HG03432 (cell line): Measurements from ENCODE around the gene EIF4G1.

Experiments
- ATAC-seq: cut with Tn5 transposase; IDR thresholded peaks from one replicate; pipeline ENCODE4 v1.9.1; 2021; ENCODE audit warnings: mild to moderate bottlenecking, moderate library complexity; ENCODE audit not compliant: unreplicated experiment

EIF4G1 gene

DNA sequence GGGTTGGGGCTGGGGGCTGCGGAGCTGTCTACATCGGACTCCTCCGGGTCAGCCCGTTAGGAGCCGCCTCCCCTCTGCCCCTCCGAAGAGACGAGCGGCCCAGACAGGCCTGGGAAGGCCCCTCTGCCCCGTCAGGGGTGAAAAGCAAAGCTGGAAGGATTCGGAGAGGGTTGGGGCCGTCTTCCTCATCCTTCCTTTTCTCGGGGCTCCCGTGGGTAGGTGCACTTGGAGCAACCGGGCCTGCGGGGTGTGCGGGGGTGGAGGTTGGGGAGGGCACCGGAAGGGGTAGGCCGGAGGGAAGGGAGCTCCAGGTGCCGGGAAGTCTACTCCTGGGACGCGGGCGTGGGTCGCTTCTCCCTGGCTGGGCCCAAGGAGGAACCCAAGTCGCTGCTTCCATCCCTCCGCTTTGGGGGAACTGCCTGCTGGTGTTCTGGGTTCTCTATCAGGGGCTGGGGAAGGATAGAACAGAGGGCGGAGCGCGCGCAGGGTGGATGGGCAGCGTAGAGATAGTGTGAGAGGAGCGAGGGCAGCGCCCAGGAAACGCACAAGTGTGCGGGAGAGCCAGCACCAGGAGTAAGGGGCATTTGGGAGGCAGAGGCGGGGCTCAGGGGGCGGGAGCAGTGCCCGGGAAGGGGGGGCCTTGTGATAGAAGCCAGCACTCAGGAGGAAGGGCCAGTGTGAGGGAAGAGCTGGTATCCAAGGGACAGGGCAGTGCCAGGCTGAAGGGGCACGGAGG is 47.7 kb downstream of the EIF4G1 start:
- peak; percentile 8 for ATAC-seq

DNA sequence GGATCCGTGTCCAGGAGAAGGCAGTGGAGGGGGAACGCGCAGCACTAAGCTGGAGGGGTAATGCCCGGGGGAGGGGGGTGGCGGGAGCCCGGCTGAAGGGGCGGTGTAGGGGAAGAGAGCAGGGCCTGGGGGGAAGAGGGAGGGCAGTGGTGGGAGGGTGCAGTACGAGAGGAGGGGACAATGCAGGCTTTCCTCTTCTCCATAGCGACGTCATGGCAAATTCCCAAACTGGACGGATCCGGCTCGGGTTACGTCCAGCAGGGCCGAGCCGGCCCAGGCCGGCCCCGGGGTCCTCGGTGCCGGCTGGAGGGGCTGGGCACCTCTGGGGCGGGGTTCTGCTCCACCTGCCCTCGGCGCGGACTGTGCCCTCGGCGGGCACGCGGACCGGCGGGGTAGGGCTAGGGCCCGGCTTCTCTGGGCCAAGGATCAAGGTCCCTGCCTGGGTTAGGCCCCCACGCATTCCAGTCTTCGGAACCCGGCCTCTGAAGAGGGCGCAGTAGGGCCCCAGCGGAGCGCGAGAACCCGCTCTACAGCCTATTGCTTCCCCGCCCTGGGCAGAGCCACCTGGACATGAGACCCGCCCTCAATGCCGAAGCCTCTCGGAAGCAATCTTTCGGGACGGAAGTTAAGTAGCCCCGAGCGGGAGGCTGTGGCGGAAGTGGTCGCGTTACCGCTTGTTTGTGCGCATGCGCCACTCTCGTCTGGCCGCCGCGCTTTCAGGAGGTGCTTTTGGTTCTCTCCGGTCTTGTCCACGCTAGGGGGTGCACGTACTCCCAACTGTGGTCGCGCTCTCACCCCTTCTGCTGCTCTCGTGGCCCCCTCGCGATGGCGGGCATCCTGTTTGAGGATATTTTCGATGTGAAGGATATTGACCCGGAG is 48.5 kb downstream of the EIF4G1 start:
- ATAC-seq = peak; percentile 85

DNA sequence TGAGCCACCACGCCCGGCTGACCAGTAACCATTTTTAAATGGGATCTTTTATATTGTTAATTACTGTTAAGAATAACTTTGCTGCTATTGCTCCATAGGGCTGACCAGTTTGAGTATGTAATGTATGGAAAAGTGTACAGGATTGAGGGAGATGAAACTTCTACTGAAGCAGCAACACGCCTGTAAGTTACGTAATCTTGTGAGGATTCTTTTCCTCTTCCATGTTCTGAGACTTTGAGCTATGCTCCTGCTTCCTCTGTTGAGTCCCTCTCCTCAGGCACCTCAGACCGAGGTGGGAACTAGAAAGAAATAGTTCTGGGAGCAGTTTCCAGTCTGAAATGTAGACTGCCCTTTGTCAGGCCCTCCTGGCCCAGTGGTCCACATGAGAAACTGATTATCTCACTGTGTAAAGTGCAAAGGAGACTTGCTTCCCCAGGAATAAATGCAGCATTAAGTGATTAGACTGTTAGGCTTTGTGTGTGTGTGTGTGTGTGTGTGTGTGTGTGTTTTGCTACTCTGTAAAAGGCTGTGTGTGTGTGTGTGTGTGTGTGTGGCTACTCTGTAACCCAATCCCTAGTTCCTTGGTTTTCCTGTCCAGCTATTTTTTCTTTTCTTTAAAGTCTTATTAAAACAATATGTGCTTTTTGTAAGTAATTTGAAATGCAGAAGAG is 52.3 kb downstream of the EIF4G1 start:
- no peak for ATAC-seq

DNA sequence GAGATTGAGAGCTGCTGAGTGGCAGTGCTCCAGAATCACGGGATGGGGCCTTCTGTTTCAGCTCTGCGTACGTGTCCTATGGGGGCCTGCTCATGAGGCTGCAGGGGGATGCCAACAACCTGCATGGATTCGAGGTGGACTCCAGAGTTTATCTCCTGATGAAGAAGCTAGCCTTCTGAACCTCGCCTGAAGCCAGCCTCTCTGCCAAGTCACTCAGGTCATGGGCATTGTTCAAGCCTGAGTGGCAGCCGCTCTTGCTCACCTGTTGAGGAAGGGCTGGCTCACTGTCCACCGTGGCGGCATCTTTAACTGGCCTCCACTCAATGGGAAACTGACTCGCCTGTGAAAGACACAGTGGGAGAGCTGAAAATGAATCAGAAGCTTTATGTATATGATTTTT is 53.7 kb downstream of the EIF4G1 start:
- no peak for ATAC-seq

DNA sequence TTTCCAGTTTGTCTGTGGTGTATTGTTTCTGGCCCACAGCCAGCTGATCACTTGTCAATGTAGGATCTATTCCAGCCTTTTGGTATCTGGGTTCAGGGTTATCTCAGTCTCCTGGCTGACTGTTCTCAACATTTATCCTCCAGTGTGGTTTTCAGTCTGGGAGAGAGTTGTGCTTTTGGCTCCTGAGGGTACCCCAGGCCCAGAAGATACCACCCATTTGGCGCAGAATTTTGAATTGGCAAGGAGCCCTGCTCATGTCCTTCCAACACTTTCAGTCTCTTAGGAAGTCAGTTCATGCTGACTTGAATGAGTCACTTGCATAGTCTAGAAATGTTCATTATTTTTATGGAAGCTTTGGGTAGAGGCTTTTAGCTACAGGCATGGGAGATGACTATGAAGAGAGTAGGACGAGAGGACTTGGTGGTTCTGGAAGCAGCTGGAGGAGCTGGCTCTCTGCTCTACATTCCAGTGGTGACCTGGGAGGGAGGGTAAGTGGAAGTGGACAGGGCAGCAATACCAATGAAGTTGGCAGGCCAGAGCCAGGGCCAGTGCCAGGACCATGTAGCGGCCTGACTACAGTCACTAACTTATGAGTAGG is 54.3 kb downstream of the EIF4G1 start:
- ATAC-seq = no peak

DNA sequence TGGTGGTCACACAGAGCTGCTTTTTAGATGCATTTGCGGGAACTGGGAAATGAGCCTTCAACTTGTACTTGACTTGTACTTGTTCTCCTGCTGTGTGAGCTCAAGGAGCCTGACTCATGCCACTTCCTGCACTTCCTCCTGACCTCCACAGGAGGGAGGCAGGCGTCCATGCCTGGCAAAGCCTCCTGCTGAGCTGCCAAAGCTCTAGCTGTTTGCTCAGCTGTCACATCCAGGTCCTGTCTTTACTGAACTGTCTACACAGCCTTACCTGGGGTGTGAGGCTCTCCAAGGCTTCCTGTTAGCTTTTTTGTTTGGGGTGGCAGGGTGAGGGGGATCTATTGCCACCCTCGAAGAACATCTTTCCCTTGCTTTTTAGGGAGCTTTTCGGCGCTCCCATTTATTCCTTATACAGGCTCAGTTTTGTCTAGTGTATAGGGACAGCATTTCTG is 57.2 kb downstream of the EIF4G1 start:
- ATAC-seq = peak; percentile 74

DNA sequence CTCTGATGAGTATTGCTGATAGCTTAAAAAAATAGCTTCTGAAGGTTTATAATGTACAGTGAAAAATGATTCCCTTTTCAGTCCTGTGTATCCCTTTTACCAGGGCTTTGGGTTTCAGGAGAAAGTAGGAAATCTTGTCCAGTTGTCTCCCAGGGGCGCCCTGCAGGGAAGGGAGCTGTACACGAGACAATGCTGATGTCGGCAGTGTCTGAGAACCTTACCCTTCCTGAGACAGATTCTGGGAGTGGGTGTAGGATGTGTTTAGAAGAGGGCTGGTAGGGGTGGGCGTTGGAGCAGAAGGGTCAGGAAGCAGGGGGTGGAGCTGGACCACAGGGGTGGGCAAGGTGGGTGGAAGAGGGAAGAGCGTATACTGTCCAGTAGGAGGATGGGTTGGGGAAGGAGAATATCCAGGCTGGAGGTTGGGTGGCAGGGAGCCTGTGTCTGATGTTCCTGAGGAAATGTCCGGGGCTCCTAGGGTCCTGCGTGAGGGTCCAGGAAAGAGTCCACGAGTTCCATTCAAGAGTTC is 58.0 kb downstream of the EIF4G1 start:
- no peak for ATAC-seq

DNA sequence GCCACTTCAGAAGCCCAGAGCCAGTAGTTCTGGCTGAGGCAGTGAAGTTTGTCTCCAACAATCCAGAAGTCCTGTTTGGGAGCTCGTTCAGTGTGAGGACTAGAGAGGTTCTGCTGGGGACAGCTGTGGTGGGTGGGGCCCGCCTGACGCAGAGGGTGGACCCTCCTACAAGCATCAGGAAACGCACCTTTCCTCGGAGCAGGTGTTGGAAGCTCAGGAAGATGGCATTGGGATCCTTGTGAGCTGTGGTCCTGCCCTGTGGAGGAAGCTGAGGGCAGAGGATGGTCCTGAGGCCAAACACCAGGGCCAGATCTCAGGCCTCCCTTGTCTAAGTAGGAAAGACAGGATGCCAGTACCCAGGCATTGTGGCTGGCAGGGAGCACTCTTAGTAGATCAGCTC is 58.5 kb downstream of the EIF4G1 start:
- ATAC-seq = no peak

DNA sequence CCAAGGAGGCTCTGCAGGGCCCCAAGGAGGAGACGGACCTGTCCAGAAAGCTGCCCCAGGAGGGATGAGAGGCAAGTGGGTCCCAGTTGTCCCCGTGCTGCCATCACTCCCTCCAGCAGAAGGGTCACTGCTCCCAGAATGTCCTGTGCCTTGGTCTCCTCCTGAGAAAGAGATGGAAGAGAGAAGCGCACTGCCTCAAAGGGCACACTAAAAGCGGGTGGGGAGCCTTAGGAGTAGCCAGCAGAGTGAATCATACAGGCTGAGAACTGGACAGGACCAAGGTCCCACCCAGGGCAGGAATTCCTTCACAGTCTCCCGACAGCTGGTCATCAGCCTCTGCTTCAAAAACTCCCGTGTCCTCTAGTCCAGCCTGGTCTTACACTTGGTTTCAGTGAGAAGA is 59.0 kb downstream of the EIF4G1 start:
- ATAC-seq = no peak

DNA sequence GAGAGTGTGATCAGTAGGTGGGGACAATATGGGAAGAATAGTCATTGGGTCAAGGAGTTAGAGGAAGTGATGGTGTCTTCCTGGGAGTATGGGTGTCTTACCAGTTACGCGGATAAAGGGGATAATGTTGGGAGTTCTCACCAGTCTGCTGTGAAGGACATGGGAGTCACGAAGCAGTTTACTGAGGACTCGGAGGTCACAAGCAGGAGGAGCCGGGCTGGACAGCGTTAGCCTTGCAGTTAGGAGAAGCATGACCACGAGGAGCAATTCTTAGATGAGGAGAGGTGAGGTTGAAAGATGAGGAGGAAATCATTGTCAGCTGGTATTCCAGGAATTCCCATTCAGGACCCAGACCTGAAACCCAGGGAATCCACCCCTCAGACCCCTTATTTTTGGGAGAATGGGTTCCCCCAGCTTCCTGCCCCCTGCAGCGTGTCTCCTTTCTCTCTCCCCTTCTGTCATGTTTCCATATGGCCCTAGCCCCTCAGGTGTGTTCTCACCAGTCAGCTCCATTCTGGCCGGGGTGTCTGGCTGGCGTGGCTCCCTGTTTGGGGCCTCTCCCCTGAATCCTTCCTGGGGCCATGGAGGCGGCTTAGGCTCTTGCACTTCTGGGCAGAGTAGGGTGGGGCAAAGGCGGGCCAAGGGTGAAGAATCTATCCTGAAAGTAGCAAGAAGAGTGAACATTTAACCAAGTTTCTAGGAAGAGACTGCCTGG is 61.5 kb downstream of the EIF4G1 start:
- no peak for ATAC-seq

DNA sequence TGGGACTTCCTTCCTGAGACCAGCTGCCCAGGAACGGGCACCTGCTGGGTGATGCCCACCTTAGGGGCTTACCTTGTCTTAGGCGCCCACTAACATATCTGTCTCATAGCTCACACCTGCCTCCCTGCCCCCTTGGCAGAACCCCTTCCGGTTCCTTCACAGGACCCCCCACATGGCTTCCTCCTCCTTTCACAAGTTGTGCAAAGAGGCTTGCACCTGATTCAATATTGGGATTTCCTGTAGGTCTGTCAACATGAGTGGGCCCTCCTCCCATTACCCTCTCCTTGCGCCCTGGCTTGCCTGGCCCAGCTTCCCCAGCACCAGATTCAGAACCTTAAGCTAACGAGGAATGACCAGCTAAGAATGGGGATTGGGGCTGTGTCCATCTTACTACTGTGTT is 63.0 kb downstream of the EIF4G1 start:
- no peak for ATAC-seq

DNA sequence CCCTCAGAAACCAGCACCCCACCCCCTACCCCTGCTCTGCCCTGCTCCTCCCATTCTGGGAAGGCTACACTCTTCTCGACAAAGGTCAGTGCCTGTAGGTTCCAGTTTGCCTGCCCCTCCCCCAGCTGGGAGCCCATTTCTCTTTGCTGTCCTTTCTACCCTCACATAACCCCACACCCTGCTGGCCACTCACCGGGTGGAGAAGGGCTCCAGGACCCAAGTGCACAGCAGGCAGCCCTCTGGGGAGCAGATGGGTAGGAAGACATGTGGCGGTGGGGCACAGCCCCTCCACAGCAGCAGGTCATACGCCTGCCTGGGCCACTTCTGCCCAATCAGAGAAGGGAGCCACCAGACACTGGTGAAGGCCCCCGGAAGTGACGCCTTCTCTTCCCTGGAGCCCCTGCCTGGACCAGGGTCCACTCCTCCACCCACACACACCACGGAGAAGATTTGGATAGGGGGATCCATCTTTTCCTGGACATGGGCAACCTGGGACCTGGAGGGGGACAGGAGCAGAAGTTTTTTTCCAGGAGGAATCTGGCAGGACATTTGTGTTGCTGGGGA is 63.6 kb downstream of the EIF4G1 start, which contains the start of gene THPO:
Gene THPO (minus strand): TSS at position 326 of the 564 bp plus-strand sequence. CDS start 1,948 bp downstream, outside the sequence.
- ATAC-seq = no peak

DNA sequence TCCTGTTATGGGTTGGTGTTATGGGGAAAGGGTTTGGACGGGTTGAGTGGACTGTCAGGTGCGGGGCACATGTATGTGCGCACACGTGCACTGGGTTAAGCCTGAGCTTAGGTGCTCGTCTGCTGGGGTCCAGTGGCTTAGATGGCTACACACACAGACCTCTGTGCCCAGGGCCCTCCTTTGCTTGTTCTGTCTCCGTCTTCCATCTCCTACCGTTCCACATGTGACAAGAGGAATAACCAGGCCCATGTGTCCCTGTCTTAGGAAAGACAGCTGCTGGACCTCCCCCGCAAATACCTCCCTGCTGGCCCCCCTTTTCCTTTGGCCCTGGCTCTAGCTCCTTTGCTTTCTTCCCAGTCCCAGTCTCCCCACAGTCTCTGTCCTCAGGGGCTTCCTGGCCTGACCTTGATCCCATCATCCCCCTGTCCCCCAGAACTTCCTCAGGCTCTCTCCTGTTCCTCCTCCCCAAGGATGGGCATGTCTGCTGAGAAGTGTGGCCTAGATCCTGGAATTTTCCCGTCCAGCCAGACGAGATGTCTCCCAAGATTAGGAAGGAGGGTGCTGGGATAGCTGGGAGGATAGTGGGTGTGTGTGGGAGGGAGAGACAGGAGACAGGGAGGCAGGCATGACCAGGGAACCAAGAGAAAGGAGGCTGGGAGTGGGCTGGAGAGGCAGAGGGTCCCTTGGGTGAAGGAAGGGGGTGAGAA is 64.4 kb downstream of the EIF4G1 start:
- ATAC-seq = no peak

DNA sequence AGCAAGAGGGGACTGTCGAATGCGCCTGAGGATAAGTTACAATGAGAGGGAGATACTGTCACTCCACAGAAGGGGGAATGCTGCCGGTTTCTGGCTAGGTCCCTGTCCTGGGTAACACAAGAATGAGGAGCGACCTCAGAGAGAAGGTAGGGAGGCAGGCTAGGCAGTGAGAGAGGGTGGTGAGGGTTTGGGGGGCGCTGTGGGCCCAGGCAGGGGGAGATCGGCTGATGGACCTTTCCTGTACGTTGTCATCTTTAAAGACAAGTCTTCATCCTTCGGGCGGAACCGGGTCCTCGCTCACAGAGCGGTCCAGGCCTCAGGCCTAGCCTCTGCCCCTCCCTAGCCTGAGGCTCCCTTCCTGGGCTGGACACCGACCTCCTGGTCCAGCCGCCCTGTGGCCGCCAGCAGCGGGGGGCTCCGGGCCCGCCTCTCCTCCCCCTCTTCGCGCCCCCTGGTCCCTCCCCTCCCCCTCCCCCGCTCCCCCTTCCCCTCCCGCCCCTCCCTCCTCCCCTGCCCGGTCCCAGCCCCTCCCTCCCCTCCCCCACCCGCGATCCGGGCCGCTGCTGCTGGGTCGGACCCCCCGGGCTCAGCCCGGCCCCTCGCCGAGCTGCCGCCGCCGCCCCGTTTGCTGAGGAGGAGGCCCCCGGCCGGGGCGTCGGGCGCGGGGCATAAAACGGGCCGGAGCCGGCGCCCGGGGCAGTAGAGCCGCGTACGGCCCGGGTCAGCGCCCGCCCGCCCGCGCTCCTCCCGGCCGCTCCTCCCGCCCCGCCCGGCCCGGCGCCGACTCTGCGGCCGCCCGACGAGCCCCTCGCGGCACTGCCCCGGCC is 65.2 kb downstream of the EIF4G1 start, which contains the start of gene CHRD:
Gene CHRD (plus strand): TSS at position 697 of the 827 bp plus-strand sequence. CDS start 265 bp downstream, outside the sequence.
- no peak for ATAC-seq

DNA sequence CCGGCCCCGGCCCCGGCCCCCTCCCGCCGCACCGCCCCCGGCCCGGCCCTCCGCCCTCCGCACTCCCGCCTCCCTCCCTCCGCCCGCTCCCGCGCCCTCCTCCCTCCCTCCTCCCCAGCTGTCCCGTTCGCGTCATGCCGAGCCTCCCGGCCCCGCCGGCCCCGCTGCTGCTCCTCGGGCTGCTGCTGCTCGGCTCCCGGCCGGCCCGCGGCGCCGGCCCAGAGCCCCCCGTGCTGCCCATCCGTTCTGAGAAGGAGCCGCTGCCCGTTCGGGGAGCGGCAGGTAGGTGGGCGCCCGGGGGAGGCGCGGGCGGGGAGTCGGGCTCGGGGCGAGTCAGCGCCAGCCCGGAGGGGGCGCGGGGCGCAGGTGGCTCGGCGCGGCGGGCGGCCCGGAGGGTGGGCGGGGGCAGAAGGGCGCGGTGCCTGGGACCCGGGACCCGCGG is 65.8 kb downstream of the EIF4G1 start:
- no peak for ATAC-seq

DNA sequence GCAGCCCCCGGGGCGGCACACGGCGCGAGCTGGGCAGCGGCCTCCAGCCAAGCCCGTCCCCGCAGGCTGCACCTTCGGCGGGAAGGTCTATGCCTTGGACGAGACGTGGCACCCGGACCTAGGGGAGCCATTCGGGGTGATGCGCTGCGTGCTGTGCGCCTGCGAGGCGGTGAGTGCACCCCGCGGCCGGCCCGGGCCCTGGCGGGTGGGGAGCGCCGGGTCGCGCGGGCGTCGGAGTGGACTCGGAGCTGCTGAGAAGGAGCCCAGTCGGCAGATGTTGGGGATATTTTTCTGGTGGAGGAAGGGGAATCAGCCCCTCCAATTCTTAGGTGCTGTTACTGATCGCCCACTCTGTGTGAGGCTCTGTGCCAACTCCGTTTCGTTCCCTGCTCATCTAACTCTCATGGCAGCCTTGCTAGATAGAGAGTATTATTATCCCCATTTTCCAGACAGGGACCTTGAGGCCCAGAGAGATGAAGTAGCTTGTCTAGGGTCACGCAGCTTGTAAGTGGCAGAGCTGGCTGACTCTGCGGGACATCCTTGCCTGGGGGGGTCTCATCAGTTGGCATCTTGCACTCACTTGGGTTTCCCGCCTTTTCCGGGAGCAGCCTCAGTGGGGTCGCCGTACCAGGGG is 66.3 kb downstream of the EIF4G1 start:
- no peak for ATAC-seq
